ENCODE results near the gene GALNT9.
"Not testable (repeated sequence)": the region's sequence is repeated elsewhere in the genome, so short reads cannot be mapped to it uniquely, and the experiment has no call there.

GALNT9 gene

GRCh38 chr12:132152953-132153352 is 176.4 kb downstream of the GALNT9 start:
- no peak for DNase-seq

- no peak for DNase-seq
Measured at GRCh38 chr12:132152411-132152821, 177.0 kb downstream of the GALNT9 start.

- DNase-seq, result no peak
Measured at GRCh38 chr12:132151766-132152410, 177.5 kb downstream of the GALNT9 start.

DNA sequence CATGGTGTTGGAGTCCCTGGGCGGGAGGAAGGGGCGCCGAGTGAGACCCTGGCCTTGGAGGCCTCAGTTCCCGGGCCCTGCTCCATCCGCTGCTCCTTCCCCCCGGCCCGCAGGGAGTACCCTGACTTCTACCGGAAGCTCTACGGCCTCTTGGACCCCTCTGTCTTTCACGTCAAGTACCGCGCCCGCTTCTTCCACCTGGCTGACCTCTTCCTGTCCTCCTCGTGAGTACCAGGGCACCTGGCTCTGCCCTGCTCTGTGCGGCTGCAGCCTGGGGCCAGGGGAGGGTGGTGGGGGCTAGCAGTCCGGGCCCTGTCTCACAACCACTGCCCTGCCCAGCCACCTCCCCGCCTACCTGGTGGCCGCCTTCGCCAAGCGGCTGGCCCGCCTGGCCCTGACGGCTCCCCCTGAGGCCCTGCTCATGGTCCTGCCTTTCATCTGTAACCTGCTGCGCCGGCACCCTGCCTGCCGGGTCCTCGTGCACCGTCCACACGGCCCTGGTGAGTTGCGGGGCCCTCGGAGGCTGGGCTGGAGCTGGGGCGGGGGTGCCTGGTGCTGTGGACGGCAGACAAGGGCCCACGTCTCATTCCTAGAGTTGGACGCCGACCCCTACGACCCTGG is 178.1 kb downstream of the GALNT9 start:
- DNase-seq, result no peak

DNA sequence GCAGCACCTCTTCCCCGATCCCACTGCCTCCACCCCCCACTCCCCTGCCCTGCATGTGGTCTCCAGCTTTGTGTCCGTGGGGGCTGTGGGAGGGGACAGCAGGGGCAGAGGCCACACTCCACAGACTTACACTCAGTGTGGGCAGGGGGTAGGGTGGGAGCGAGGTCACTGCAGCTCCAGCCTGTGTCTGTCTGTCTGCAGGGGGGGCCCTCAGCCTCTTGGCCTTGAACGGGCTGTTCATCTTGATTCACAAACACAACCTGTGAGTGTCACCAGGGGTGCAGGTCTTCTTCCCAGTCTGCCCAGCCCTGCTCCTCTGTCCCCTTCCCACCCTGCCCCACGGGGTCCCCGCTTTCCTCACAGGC is 178.6 kb downstream of the GALNT9 start:
- DNase-seq, result no peak

GRCh38 chr12:132149526-132149925 is 179.9 kb downstream of the GALNT9 start:
- not testable (repeated sequence) for DNase-seq

DNA sequence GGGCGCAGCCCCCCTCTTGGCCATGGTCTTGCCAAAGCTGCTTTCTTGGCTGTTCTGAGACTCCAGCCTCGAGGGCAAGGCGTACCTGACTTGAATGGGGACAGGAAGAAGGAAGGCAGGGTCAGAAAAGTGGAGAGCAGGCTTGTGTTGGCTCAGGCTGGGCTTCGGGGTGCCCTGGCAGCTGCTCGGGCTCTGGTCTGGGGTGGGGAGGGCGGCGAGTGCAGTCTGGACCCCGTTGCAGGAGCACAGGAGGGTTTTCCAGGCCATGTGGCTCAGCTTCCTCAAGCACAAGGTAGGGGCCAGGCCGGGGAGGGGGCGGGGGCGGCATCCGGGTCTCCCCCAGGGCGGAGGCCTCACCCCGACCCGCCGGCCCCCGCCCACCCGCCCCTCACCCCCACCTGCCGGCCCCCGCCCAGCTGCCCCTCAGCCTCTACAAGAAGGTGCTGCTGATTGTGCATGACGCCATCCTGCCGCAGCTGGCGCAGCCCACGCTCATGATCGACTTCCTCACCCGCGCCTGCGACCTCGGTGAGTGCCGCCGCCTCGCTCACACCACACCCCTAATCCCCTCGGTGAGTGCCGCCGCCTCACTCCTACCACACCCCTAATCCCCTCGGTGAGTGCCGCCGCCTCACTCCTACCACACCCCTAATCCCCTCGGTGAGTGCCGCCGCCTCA is 180.9 kb downstream of the GALNT9 start:
- no peak for DNase-seq

DNA sequence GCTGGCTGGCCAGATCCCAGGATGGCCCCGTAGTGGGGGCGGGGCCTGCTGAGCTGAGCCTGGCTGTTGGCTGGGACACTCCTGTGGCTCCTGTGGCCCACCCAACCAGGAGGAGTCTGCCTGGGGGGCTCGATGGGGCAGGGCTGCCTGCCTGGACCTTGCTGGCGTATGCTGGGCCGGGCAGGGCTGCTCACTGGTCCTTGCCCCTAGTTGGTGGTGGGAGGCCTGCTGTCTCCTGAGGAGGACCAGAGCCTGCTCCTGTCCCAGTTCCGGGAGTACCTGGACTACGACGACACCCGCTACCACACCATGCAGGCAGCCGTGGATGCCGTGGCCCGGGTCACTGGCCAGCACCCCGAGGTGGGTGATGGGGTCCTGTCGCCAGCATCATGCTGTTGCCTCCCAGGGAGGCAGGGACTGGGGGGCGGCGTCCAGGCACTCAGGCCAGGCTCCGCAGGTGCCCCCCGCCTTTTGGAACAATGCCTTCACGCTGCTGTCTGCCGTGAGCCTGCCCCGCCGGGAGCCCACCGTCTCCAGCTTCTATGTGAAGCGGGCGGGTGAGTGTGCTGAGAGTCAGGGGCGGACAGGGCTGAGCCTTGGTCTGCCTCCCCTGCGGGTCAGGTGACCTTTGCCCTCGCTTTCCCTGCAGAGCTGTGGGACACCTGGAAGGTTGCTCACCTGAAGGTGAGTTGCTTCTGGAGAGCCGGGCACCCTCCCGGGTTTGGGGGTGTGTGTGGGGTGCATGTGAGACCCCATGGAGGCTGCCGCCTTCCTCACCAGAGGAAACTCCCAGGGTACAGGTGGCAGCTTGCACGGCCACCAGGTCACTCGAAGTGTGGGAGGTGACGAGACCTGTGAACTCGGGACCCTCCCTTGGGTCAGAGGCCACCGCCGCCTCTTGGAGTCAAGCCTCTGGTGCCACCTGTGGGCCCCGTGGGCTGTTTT is 181.7 kb downstream of the GALNT9 start:
- DNase-seq, result no peak

DNA sequence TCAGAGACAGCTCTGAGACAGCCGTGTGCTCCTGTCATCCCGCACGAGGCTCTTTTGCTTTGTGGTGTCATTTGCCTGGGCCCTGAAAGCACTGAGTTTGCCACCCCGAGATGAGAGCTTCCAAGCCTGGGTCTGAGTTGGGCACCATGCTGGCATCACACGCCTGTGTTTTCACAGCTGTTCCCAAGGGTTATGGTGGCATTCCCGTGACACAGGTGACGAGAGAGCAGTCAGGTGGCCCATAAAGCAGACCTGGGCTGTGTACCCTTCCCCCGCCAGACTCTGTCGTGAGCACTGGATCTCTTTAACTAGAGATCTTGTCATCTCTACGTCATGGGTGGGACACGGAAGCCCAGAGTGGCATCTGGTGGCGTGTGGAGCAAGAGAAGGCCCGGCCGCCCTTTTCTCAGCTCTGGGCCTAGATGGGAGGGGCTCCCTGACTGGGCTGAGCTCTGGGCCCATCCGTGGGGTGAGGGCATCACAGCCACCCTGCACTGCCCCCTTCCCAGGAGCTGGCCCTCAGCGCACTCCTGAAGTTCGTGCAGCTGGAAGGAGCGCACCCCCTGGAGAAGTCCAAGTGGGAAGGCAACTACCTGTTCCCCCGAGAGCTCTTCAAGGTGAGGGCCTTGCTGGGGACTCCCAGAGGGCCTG is 182.5 kb downstream of the GALNT9 start:
- no peak for DNase-seq
